Heart left ventricle (tissue), 13 donors: ENCODE data around the gene SDHD.

Experiments
- CTCF ChIP-seq, 12 donors: fragments of 200-600 bp; sonication (generic) in 4 of 12; IDR thresholded peaks; one replicate each; pipeline versions ENCODE4 v1.5.0 to v1.8.0; 2018 to 2022; ENCODE audit warnings: antibody characterized with exemption in 12 of 12, mild to moderate bottlenecking in 5 of 12
- POLR2A ChIP-seq, 2 donors: fragments of 450-650 bp; IDR thresholded peaks; one replicate each; pipeline ENCODE4 v1.6.1; 2017; ENCODE audit warnings: antibody characterized with exemption in 2 of 2, mild to moderate bottlenecking in 2 of 2, moderate library complexity in 2 of 2
- donor health status: ischemic (EF 13 %, LVEDD 7.1; RV severe dilation, severe dysfunction).
- donor health status: DM: no; HTN: yes; CAD: no.
- donor health status: DM: no; HTN: no; CAD: no.
- donor health status: ischemic (EF 25% LVEDD 6.9; RV normal size, moderate dysfunction).
- donor health status: ischemic (EF 25% LVEDD 5.7; RV mildly dilated, moderate dysfunction).
- donor health status: ischemic (EF 35%, LVEDD 5.7; RV mildly dilated, moderate dysfunction).
- donor health status: nonischemic (EF 11% LVEDD 7.7; RV severe dilation, severe dysfunction).
- donor health status: DM: yes; HTN: yes; CAD: no.
- donor health status: PGD.
- donor health status: ischemic (EF 29% LVEDD 5.4; RV normal size, mild dysfunction).
- donor health status: nonischemic (EF 23%, LVEDD 6.1; RV moderate dilation, normal function).

- TF ChIP-seq CTCF (IDR thresholded peaks at IDR 0.05) = no peak
- no peak for TF ChIP-seq POLR2A (IDR thresholded peaks at IDR 0.05)
Measured at GRCh38 chr11:112100462-112100861, 13.8 kb downstream of the SDHD start.
